GM21723 (cell line): ENCODE data around the gene KRT6A.
"Not testable (repeated sequence)": the region's sequence is repeated elsewhere in the genome, so short reads cannot be mapped to it uniquely, and the experiment has no call there.

Experiments used
- ATAC-seq: cut with Tn5 transposase; IDR thresholded peaks from one replicate; pipeline ENCODE4 v1.9.1; 2021; ENCODE audit warnings: mild to moderate bottlenecking, moderate library complexity; ENCODE audit not compliant: unreplicated experiment

The KRT6A gene

DNA sequence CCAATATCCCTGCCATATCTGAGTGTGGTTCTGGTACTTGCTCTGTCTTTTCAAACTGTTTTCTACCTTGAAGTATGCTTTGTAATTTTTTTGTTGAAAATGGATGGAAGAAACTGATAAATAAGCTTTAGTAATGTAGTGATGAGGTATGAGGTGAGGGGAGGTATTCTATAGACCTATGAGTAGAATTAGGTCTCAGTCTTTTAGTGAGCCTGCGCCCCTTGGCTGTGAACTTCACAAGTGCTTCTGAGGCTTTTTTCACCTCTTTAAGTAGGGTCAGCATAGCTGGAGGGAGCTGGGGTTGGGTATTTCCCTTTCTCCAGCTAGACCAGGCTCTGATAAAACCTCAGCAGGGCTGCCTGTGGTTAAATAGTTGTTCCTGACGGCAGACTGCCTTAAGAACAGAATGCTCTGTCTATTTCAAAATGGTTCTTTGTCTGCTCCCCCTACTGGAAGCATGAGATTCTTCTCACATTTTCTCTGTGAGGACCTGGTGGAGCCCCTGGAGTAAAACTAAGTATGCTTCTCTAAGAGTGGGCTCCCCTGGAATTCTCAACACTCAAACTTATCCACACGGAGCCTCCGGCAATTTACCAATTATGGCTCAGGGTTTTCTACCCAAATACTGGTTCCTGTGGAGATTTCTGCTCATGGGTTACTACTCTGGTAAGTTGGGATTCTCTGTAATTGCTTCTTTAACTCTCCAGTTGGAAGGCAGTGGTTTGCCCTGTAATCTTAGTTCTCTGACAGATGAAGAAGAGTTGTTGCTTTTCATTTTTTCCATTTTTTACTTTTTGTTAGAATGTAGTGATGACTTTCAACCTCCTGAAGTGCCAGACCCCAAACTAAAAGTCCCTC, 14.0 kb upstream of the KRT6A start:
- no peak for ATAC-seq

DNA sequence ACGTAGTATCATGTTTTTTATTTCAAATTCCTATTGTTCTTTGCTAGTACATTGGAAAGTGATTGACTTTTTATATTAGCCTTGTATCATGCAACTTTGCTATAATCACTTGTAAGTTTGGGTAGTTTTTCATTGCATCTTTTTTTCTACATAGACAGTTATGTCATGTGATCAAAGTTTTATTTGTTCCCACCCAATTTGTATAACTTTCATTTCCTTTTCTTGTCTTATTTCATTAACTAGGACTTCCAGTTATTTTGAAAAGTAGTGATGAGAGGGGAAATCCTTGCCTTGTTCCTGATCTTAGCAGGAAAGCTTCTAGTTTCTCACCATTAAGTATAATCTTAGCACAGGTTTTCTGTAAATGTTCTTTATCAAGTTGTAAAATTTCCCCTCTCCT, 9.8 kb upstream of the KRT6A start:
- no peak for ATAC-seq

DNA sequence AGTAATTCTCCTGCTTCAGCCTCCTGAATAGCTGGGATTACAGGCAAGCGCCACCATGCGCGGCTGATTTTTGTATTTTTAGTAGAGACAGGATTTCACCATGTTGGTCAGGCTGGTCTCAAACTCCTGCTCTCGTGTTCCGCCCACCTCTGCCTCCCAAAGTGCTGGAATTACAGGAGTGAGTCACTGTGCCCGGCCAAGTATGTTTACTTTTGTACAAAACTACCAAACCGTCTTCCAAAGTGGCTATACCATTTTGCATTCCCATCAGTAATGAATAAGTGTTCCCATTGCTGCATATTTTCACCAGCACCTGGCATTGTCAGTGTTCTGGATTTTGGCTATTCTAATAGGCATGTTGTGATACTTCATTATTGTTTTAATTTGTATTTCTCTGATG, 8.4 kb upstream of the KRT6A start:
- no peak for ATAC-seq

DNA sequence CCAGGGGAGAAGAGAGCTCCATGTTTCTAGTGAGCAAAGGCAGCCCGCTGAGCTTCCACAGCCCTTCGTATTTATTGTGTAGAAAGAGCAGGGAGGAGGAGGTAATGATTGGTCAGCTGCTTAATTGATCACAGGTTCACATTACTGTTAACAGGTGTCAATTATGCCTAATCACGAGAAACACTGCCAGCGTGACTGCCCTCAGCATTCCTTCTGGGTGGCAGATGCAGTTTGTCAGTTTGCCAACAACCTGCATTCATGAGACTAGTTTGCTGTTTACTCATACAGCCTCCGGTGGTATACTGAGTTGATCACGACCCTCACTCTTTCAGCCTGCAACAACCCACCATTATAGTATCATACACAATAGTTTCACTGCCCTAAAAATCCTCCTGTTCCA, 7.5 kb upstream of the KRT6A start:
- ATAC-seq: not testable (repeated sequence)

DNA sequence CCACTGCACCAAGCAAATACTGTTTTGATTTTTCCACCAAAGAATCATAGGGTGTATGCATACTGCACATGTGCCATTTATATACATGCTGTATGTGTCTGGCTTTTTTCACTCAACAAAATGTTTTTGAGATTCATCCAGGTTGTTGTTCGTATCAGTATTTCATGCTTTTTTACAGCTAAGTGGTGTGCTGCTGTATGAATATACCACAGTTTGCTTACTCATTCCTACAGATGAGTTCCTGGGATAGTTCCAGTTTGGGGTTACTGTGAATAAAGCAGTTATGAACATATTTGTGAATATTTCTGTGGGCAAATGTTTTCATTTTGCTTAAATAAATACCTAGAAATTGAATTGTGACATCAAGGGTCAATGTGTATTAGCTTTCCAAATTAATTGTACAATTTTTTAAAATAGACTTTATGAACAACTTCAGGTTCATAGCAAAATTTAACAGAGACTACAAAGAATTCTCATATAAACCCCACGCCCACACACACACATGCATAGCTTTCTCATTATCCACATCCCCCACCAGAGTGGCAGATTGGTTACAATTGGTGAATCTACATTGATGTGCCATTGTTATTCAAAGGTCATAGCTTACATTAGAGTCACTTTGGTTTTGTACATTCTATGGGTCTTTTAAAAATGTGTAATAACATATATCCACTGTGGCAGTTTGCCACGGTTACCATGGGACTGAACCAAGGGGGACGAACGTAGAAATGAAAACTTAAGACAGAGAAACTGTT, 6.9 kb upstream of the KRT6A start:
- no peak for ATAC-seq

DNA sequence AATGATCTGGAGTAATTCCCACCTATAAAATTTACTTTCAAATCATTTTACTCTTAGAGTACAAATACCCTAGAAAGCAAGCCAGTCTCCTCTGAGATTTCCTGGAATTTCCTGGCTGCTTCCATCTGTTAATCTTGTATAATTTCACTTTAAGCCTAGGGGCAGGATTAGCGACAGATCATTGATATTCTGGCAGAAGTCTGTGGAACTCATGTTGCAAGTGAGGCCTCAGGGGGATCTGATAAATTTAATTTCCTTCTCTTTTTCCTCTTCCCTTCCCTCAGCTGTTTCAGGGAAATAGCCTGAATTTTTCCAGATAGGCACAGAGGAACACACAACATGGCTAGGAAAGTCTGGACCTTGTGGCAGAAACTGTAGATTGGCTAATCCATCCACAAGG, 5.9 kb upstream of the KRT6A start:
- ATAC-seq: no peak

DNA sequence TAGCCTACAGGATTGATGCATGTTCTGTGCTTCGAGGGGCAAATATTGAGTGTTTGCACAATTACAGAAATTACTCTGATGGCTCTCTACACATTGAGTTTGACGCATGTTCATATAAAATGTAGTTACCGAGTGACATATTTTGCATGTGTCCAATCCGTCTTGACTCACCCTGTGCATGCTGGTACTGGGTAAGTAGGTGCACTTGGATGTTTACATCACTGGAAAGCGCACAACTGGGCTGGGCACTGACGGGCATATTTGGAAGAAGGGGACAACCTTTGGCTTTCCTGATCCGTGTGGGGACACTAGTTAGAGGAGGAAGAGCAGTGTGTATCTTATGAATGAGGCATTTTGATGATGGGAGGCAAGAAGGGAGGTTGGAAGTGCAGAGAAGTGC, 4.9 kb upstream of the KRT6A start:
- no peak for ATAC-seq

DNA sequence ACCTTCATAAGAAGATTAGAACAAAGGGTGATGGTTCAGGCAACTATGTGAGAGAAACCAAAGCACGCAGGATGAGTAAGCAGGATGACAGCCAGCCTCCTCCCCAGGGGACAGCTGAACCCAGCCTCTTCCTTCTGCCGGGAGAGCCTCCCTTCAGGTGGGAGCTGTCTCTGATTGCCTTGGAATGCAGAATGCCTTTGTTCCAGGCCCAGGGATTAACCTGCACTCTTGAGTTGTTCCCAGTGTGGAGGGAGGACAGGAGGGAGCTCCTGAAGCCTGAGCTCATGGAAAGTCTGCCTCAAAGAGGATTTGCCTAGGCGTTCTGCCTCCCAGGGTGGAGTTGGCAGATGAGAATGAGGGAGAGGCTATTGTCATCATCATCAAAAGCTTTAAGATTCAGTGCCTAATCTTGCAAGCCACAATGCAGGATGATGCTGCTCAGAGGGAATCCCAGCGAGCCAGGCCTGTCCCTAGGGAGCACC, 3.6 kb upstream of the KRT6A start:
- no peak for ATAC-seq

DNA sequence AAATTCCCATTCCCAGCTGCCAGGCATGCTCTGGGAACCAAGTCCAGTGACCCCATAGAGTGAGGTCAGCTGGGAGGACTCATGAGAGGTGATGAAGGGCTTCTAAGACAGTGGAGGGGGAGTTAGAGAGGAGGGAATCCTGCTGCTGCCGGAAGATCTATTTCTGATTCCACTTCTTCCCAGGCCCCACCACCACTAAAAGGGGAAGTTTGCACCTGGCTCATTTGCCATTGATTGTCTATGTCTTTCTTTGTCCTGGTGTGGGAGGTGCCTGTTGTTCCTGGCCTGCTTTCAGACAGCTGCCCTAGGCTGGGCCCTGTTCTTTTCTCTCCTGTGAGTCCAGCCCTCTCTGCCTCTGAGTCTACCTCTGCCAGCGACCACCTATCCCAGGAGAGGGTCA, 3.0 kb upstream of the KRT6A start:
- ATAC-seq: no peak

DNA sequence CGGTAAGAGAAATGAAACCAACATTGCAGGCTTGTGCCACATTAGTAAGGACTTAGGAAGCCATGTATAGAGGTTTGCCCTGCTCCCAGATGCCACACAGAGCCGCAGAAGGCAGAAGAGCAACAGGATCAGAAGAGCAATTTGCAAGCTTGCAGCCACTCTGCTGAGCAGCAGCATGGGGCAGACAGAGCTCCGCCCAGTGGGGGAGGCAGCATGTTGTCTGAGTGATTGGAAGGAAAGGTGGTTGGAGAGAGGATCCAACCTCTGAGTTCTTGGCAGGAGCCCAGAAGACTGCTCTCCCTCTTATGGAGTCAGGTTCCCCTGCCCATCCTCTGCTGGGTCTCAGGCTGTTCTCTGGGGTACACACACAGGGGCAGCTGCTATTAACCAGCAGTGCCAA, 2.3 kb upstream of the KRT6A start:
- no peak for ATAC-seq

DNA sequence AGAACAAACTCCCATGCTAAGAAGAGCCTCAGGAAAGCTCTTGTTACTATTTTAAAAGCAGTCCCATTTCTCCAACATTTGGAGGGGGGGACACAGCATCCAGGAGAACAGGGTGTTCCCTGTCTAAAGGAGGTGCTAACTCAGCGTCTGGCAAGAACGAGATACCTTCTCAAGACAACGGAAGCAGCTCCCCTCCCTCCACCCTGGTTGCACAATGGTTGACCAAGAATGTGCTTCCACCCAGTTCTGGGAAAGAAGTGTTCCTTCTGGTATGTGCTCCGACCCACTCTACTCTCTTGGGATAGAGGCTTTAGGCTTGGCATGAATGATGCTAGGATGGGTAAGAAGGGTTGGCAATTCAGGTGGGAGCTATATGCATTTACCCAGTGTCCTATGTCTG, 1.5 kb upstream of the KRT6A start:
- ATAC-seq: no peak

DNA sequence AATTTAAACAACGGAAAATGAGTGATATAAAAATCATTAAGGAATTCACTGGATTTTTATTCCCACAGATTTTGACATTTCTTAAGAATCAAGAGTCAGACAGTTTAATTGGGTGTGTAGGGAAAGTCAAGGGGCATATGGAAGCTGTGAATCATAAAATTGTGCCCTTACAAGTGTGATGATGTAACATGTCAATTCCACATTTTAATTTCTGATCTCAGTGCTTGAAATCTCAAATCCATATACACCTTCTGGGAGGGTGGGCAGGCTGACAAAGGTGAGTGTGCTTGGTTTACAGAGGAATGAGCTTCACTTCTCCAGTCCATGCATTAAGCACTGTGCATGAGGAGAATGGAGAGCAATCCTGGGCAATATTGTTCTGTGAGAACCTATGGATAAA, 1.0 kb upstream of the KRT6A start:
- ATAC-seq: no peak

DNA sequence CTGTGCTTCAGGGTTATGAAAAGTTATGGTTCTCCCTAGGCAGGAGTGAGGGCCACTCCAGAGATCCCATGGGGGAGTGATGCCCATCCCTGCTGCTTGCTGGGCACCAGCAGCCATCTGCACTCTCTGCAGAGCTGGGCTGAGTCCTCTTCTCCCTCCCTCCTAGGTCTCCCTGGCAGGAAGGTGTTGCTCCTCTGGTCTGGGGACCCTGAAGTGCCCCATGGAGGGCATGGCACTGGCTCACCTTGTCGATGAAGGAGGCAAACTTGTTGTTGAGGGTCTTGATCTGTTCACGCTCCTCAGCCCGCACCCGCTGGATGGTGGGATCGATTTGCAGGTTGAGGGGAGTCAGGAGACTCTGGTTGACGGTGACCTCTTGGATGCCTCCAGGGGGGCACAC, 652 bp downstream of the KRT6A start:
- not testable (repeated sequence) for ATAC-seq

DNA sequence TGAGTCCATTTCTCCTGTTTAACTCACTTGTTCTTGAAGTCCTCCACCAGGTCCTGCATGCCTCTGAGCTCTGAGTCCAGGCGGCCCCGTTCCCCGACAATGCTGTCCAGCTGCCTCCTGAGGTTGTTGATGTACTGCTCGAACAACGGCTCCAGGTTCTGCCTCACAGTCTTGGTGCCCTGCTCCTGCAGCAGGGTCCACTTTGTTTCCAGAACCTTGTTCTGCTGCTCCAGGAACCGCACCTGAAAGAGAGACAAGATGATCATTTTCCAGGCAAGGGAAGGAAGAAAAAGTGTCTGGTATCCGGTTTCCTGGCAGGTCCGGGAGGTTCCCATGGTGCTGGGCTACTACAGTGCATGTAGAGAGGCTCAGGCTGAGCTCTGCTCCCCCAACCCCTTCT, 1.6 kb downstream of the KRT6A start:
- ATAC-seq: not testable (repeated sequence)

DNA sequence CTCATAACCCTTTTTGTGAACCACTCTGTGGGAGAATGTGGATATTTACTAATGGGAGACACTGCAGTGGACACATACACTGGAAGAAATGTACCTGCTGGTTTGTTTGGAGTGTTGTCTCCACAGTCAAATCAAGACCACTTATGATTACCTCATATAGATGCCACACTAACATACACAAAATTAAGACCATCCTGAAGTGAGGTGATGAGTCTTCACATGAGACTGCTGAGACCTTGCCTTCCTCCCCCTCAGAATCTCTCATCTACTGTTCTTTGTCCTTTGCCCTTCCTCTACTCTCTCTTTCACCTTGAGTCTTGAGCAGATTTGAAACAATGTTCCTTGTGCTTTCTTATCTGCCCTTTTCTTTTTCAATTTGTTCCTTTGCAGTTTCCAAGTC, 4.3 kb downstream of the KRT6A start:
- no peak for ATAC-seq

DNA sequence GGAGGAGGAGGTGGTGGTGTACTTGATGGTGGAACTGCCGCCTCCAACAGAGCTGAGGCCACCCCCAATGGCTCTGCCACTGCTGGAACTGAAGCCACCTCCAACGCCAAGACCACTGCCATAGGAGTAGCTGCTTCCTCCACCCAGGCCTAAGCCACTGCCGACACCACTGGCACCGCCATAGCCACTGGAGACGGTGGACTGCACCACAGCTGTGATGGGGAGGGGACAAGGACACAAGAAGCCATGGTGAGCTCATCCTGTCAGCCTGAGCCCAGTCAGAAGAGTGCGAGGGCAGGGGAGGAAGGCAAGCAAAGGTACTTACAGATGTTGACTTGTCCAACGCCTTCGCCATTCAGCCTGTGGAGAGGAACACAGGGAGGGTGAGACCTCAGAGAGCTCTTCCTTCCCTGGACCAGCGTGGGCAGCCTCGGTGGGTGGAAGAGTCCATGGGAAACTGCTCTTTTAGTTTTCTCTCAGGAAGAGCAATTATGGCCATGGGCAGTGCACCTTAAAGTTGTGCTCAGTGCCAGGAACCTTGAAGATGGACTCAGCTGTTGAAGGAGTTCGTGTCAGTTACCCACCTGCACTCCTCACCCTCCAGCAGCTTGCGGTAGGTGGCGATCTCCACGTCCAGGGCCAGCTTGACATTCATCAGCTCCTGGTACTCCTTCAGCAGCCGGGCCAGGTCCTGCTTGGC, 5.2 kb downstream of the KRT6A start:
- not testable (repeated sequence) for ATAC-seq

DNA sequence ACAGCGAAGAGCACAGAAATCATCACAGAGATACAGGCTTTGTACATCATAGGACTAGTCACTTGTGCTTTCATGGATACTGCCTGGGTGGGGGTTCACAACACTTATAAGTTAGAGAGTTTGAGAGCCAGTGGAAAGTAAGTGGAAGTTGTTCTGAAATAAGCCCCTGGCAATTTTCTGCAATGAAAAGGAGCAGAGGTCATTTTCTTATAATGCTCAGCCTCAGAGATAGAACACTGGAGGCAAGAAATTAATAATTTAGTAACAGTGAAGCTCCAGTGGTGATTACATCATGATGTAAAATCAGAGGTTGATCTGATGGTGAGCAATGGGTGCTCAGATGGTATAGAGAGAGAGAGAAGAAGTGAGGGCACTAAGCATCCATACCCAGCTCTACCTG, 5.8 kb downstream of the KRT6A start:
- ATAC-seq: no peak

DNA sequence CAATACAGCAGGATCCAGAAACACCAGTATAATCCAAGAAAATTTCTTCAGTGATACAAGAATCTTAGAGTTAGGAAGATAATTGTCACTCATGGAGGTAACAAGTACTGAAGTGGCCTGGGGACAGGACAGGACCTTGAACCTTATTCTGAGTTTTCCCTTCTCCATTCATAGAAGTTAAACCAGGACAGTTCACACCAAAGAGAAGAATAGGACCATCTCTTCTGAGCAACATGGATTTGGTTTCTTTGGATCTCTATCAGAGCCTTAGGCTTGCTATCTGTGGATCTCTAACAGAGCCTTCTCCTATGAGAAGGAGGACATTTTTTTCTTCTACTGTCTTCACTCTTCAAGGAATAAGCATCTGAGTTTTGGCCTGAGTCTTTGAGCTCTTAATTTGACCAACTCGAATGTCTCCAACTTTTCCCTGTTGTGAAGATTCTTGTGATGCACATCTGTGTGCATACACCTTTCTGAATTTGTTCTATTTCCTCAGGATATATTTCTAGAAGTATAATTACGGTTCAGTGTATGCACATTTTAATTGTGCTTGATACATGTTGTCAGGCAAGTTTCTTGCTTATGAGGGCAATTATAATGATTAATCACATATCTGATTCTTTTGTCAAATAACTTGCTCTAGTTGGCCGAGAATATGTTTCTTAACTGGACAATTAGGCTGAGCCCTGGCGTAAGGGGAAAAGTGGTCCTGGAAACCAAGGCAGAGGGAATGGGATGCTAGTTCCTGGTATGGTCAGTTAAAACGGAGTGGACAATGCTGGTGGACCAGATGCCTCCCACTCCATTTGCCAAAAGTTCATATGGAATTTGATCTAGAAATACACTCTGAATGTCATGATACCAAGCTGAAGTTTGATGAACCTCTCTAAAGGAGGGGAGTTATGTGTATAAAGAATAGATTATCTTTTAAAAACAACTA, 6.6 kb downstream of the KRT6A start:
- ATAC-seq: no peak

DNA sequence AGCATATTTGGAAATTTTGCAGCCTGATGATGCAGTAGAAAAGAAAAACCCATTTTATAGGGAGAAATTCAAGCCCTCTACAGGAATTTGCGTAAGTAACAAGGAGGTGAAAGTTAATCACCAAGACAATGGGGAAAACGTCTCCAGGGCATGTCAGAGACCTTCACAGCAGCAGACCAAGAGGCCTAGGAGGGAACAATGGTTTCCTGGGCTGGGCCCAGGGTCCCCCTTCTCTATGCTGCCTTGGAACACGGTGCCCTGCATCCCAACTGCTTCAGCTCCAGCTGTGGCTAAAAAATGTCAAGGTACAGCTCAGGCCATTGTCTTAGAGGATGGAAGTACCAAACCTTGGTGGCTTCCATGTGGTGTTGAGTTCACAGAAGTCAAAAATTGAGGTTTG, 13.0 kb downstream of the KRT6A start:
- no peak for ATAC-seq

DNA sequence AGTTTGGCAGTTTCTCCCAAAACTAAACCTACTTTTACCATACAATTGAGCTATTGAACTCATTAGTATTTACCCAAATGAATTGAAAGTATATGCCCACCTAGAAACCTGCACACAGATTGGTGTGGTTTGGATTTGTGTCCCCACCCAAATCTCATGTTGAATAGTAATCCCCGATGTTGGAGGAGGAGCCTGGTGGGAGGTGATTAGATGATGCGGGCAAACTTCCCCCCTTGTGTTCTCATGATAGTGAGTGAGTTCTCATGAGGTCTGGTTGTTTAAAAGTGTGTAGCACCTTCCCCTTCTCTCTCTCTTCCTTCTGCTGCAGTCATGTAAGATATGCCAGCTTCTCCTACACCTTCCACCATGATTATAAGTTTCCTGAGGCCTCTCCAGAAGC, 15.4 kb downstream of the KRT6A start:
- ATAC-seq: no peak

DNA sequence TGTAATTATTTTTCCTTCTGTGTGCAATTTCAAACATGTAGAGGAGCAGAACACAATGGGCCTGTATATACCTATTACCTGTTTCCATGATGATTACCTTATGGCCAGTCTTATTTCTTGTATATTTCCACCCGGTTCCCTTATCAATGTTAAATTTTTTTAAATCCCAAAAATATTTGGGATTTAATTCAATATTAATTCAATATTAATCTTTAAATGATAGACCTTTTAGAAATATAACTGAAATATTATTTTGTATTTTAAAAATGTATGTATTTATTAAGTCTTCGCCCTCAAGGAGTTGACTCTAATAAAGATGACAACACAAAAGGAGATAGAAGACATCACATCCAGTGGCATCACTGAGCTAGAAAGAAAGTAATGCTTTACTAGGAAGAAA, 18.8 kb downstream of the KRT6A start:
- no peak for ATAC-seq
